ENCODE results near the gene GNS.
"Not testable (repeated sequence)": the region's sequence is repeated elsewhere in the genome, so short reads cannot be mapped to it uniquely, and the experiment has no call there.

The GNS gene

DNA sequence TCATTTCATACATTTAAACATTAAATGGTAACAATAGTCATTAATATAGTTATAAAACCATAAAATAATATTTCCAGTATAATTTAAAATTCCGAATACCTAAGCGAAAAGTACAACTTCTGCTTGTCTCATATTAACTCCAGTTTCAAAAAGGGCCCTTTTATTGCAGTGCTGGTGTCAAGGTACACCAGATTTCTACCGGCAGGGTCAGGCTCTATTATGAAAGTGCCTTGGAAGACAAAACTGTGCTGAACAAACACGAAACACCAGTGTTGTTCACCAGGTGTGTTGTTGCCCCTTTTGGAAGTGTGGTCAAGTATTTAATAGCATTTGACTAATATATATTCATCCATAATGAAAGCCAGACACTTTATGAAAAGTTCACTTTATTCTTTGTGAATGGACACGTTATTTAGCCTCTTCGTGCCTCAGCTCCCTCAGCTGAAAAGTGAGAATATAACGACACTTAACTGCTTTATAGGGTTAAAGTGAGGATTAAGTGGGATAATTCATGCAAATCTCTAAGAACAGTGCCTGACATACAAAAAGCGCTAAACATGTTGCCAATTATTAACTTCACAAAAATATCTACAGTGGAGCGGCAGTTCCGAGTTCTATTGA, 20.3 kb upstream of the GNS start:
- no peak for DNase-seq (ENCODE audit: low spot score)

DNA sequence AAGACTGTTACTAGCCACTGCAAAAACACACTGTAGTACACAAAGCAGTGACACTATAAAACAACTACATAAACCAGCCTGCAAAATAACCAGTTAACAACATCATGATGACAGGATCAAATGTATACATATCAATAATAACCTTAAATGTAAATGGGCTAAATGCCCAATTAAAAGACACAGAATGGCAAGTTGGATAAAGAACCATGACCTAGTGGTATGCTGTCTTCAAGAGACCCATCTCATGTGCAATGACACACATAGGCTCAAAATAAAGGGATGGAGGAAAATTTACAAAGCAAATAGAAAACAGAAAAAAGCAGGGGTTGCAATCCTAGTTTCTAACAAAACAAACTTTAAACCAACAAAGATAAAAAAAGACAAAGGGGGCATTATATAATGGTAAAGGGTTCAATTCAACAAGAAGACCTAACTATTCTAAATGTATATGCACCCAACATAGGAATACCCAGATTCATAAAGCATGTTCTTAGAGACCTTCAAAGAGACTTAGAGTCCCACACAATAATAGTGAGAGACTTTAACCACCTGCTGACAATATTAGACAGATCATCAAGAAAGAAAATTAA, 16.0 kb upstream of the GNS start:
- not testable (repeated sequence) for DNase-seq (ENCODE audit: low spot score)

DNA sequence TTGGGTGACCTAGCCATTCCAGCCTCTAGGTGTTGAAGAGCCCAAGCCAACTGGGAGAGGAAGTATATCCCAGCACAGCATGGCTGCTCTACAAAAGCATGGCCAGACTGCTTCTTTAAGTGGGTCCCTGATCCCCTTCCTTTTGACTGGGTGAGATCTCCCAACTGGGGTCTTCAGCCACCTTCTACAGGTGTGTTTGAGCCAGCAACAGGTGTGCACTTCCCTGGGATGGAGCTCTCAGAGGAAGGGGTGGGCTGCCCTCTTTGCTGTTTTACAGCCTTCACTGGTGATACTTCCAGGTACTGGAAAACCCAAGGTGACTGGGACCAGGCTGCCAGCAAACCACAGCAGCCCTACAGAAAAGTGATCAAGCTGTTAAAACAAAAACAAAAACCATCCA, 14.2 kb upstream of the GNS start:
- no peak for DNase-seq (ENCODE audit: low spot score)

DNA sequence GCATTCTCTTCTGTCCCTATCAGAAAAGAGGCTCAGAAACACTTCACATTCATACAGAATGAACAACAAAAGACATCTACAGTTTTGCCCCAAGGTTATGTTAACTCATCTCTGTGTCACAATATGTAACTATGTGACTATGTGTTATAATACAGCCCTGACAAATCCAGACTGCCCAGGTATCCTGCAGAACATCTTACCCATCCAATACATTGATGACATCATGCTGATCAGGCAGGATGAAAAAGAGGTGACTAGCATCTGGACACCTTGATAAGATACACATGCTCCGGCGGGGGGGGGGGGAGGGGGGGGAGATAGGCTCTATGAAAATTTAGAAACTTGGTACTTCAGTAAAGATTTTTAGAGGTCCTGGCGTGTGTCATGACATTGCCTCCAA, 8.3 kb upstream of the GNS start:
- DNase-seq (ENCODE audit: low spot score), result no peak

DNA sequence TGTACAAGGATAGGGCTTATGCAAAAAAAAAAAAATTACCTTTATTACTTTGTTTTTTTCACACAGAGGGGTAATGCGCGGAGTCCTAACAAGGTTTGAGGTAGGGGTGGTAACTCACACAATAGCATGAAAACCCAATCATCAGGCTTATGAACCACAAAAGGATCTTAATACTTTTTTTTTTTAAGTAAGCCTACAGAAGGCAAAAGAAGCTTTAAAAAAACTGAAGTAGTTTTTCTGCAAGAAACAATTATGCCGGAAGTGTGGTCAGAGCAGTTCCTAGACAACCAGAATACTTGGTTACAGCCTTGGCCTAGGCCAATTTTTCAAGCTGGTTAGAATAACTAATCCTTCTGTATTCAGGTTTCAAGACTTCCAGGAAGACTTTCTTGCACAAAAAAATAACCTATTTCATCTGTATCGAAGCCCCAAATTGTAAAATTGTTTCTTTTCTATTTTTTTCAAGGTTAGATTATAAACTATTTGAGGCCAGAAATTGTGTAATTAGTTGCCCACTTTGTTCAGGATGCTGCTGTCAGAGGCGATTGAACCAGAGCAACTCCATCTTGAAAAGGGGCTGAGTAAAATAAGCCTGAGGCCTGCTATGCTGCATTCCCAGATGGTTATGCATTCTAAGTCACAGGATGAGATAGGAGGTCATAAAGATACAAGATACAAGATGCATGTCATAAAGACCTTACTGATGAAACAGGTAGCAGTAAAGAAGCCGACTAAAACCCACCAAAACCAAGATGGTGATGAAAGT, 1.8 kb upstream of the GNS start:
- DNase-seq (ENCODE audit: low spot score), result no peak

DNA sequence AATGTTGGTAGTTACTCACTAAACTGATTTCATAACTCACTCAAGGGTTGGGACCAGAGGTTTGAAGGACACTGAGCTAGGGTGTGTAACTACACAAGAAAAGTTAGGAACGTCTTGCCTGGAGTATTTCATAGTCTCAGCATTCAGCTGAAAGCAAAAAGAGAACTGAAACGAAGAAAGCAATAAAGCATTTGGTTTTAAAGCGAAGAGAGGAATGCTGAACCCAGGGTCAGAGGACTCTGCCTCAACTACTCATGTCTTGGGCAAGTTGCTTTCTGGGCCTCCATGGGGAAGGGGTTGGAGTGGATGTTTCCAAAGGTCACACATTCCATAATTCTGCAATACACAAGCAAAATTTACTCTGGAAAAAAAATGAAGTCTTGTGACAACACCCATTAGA, 1.4 kb downstream of the GNS start:
- no peak for DNase-seq (ENCODE audit: low spot score)

DNA sequence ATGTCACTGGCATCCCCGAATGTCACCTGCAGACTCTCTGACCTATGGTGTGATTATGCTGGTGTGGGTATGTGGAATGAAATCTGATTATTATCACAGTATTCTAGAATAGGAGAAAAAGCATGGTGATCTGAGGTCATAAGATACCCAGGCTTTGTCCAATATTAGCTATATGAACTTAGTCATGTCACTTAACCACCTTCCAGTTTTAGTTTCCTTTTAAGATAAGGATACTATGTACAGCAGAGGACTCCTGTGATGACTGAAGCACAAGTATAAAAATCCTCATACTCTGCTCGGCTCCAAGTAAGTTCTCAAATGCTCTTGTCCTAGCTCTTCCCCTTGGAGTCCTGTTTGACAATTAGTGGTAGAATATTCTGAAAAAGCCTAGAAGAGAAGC, 2.8 kb downstream of the GNS start:
- no peak for DNase-seq (ENCODE audit: low spot score)

DNA sequence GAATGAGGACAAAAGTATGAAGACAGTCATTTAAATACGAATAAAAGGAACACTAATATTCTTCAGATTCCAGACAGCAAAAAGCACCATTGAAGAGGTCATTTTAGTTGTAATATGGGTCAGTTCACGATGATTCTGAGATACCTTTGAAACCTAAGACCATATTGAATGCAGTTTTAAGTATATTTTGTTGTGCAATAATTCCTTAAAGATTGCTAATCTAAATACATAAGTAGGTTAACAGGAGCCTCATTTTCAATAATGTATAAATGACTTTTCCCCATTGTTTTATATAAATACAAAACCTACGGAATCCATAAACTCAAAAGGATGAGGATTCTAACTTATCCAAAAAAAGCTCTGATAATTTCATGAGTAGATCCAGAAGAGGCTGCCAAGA, 5.8 kb downstream of the GNS start:
- no peak for DNase-seq (ENCODE audit: low spot score)

DNA sequence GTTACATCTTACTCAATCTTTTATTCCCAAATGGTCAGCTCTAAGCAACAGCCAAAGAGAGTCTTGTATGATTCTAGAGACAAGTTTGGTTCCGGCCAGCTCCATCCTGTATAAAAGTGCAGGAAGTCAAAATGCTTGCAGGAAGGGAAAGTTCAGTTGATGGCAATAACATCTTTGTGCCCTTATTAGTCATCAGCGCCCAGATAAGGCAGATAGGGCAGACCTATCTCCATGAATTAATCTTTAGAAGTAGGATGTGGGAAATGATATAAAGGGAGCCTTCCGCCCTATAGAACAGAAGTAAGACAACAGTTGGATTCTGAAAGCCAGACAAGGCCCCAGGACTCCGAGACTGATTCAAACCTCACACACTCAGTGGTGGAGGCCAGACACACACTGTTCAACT, 6.4 kb downstream of the GNS start:
- no peak for DNase-seq (ENCODE audit: low spot score)

DNA sequence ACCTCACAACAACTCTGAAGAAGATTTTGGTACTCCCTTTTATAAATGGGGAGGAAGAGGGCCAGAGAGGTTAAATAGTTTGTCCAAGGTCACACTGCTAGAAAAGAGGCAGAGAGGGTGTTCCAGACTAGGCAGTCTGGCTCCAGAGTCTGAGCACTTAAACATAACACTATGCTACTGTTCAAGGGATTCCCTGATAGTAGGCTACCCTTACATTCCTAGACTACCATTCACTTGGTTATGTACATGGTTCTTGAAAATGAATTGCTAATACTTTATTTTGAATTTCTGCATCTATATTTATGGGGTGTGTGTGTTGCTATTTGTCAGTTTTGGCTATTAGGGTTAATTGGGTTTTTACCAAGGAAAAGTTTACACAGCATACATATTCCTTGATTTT, 7.2 kb downstream of the GNS start:
- no peak for DNase-seq (ENCODE audit: low spot score)

DNA sequence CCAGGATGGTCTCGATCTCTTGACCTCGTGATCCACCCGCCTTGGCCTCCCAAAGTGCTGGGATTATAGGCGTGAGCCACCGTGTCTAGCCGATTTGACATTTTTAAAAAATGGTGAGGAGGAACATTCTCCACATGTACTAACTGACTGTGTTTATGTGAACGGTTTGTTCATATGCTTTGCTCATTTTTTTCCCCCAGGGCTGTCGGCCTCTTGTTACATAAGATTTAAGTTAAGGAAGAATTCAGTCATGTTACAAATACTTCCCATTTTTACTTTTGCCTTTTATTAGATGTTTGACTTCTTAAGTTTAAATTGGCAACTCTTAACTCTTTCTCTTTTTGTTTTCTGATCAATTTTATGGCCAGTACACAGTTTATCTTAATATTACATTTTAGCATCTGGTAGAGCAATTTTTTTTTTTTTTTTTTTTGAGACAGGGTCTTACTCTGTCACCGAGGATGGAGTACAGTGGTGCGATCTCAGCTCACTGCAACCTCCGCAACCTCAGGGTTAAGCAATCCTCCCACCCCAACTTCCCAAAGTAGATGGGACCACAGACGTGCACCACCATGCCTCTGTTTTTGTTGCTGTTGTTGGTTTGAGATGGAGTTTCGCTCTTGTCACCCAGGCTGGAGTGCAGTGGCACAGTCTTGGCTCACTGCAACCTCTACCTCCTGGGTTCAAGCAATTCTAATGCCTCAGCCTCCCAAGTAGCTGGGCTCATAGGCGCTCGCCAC, 9.6 kb downstream of the GNS start:
- no peak for DNase-seq (ENCODE audit: low spot score)

DNA sequence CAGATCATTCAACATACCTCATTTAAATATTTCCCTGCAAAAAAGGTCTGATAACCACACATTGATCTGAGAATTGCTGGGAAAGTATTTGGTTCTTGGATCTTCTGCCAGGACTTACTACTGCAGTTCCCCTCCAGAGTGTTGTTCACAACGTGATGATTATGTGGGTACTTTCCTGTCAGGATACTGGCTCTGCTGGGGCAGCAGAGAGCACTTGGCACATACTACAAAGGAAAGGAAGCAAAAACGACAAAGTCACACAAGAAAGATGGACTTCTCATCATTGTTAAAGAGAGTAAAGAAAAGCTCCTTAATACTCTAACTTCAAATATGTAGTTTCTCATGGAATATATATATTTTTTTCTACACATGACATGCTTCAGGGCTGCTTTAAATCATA, 11.5 kb downstream of the GNS start:
- DNase-seq (ENCODE audit: low spot score), result no peak

DNA sequence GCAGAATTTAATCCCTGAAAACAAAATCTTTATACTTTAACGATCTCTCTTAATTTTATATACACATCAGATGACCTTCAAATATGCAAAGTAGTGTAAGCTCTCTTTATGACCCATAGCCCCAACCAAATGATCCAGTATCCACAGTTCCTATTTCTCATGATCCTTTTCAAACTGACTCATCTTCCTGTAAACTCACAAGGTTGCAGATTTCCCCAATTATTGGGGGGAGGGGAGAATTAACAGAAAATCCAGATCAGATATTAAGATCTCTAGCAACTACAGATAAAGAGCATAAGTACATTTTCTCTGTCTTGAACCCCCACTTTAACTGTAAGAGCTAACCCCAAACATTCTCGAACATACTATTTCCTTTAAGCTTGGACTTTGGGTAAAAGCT, 12.5 kb downstream of the GNS start:
- no peak for DNase-seq (ENCODE audit: low spot score)

DNA sequence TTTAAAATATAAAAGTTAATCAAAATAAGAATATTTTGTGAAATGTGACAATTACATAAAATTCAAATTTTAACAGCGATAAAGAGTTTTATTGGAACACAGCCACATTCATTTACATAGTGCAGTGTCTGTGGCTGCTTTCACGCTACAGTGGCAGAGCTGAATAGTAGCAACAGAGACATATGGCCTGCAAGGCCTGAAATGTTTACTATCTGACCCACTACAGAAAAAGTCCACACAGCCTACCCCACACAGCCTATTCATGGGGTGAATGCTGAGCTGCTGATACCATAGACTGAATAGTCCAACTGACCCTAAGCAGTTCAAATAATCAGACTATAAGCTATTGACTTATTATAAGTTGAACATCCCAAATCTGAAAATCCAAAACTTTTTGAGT, 13.2 kb downstream of the GNS start:
- no peak for DNase-seq (ENCODE audit: low spot score)

DNA sequence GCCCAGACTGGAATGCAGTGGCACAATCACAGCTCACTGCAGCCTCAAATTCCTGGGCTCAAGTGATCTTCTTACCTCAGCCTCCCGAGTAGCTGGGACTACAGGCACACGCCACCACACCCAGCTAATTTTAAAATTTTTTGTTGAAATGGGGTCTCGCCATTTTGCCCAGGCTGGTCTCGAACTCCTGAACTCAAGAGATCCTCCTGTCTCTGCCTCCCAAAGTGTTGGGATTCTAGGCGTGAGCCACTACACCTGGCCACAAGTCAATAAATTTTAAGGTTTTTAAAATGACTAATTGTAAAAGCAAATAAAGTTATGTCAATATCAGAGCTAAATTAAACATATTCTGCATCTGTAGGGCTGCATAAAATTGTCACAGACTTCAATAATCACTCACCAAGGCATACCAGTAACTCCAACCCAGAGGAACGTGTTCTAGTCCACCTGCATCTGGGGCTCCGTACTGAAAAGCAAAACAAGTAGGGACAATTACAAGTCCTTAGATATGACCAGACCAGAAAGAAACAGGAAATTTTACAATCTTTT, 13.9 kb downstream of the GNS start:
- no peak for DNase-seq (ENCODE audit: low spot score)

DNA sequence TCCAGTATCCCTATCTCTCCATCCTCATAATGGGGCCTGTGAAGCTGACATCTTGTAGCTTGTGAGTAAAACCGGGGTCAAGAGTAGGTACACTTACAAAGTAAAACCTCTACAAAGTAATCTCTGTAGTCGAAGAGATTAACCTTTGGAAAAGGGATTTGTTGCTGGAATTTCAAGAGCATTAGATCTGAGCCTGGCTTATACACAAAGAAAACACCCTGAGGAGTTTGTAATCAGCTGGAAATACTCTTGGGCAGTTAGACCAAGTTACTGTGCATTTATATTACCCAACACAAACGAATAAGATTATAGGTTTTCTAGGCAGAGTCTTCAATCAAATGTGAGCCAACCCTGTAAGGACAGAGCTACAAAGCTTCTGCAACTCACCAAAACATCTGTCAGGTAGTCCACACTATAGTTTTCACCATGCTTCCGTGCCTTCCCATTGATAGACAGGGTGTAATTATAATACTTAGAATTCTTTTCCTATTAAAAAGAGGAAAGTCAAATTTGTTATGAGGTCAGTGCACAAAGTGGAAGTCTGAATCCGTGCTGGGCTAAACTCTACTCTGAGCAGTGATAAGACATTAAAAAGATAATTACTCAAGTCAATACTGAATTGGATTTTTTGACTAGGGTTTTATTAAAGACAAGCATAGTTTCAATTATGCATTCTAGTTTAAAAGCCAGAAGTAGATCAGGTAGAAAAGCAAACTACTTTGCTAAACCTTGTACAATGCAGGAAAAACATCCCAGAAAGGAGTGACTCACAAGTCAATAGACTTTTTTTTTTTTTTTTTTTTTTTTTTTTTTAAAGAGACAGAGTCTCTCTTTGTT, 14.6 kb downstream of the GNS start:
- no peak for DNase-seq (ENCODE audit: low spot score)

DNA sequence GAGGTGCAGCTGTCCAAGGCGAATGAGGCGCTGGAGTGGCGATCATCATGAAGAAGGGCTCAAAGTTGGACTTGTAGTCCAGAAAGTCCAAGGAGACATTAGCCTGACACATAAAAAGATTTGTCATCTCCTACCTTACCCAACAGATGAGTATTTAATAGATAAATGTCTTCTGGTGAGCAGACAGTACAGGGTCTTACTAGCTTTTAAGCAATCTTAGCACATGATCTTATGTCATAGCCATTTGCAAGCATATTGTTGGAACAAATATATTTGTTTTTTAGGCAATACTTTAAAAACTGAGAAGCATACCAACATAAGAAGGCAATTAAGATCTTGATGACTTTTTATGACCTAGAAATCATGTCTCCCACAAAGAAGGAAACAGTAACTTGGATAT, 16.0 kb downstream of the GNS start:
- DNase-seq (ENCODE audit: low spot score), result no peak

DNA sequence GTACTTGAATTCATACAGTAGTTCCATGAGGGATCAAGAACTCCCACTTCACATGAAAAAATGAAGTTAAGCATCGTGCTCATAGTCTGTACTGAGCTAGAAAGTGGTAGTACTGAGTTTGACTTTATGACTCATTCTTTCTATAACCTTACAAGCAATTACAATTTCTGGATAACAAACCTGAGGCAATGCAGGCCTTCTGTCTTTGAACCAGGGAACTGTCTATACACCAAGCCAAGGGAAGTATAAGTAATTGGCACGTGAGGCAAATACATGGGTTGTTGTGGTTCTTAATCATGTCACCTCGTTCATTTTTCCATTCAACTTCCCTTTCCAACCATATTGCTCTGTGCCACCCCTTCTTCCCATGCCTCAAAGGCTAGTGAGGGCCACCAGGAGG, 16.8 kb downstream of the GNS start:
- no peak for DNase-seq (ENCODE audit: low spot score)

DNA sequence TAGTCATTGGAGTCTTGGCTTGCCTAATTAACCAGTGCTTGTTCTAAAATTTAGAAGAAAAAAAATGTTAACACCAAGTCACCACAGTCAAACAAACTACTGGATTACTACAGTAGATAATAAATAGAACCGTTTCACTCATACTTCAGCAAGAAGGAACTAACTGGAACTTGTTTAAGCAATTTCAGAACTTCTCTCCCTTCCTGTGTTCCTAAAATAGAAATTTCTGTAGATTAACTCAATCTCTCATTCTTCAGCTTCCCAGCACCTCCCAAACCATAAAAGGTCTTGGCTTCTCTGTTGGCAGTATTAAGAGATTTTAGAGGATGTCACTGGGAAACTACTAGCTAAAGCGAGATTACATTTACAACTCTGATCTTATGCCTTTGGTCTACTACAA, 18.6 kb downstream of the GNS start:
- no peak for DNase-seq (ENCODE audit: low spot score)

DNA sequence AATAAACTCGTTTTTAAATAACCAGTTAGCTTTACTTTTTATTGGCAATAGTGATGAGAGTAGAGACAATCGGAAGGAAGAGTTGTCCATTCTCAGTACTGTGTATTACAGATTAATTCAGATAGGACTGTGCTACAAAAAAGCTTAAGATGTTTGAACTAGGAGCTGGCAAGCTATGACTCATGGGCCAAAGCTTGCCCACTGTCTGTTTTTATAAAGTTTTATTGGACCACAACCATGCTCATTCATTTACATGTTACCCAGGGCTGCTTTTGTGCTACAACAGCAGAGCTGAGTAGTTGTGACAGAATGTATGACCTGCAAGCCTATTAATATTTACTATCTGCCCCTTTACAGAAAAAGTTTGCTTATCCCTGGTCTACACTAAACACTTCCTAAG, 19.4 kb downstream of the GNS start:
- DNase-seq (ENCODE audit: low spot score), result no peak

DNA sequence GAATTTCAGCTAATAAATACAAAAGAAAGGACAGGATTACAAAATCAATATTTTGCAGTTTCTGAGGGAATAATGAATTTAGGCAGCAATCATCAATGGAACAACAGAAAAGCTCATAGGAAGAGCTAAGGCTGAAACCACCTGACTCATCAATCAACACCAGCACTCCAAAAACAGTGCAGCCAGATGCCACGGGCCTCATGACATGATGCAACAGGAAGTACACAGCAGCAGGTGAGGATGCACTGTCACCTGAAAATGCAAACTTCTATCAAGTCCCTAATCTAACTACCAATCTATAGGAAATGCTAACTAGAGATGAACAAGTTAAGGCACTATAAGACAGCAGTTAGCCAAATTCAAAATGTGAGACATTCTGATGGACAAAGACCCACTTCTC, 21.7 kb downstream of the GNS start:
- peak; percentile 16 for DNase-seq (ENCODE audit: low spot score)

DNA sequence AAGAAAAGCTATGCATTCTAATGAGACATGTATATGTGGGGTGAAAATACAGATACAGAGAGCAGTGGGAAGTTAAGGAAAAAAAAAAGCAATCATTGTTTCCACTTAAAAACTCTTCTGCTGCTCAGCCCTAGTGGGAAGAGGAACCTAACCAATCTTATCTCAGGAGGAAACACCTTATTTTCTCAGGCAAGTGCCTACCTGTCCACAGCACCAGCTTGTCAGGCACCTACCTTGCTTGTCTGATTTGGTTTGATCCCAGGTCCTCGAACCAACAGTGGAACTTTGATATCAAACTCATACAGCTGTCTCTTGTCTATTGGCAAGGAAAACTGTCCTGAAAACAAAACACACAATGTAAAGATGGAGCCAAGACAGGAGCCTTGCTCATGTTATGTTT, 22.4 kb downstream of the GNS start:
- DNase-seq (ENCODE audit: low spot score), result no peak
